MM.1S (cell line): Measurements from ENCODE around the gene LIPT1.

Experiments used
- DNase-seq: peaks from one replicate; pipeline ENCODE4 v3.0.0-alpha.2; 2015
- H2AFZ ChIP-seq: fragments of 300-600 bp; sonication (generic); 2 replicates; pipeline ENCODE4 v1.6.0; 2016; ENCODE audit warnings: antibody characterized with exemption, low read length
- H3F3A ChIP-seq: fragments of 300-600 bp; sonication (generic); 2 replicates; pipeline ENCODE4 v1.6.1; 2016; ENCODE audit warnings: mild to moderate bottlenecking, antibody characterized with exemption, low read length, moderate library complexity, mixed read lengths; ENCODE audit not compliant: insufficient read depth
- H3K27ac ChIP-seq: fragments of 300-600 bp; sonication (generic); 2 replicates; pipeline ENCODE4 v1.5.1; 2016; ENCODE audit warnings: mild to moderate bottlenecking, low read length
- H3K27me3 ChIP-seq: fragments of 300-600 bp; sonication (generic); replicated peaks from 2 replicates; pipeline ENCODE4 v1.6.0; 2016; ENCODE audit warnings: low read length; ENCODE audit not compliant: insufficient read depth
- H3K36me3 ChIP-seq: fragments of 300-600 bp; sonication (generic); replicated peaks from 2 replicates; pipeline ENCODE4 v1.6.1; 2016; ENCODE audit warnings: mild to moderate bottlenecking, low read length, mixed read lengths; ENCODE audit not compliant: insufficient read depth
- H3K4me1 ChIP-seq: fragments of 300-600 bp; sonication (generic); 2 replicates; pipeline ENCODE4 v1.6.1; 2016; ENCODE audit warnings: low read length, mixed read lengths
- H3K4me2 ChIP-seq: fragments of 300-600 bp; sonication (generic); 2 replicates; pipeline ENCODE4 v1.6.0; 2016; ENCODE audit warnings: low read depth, low read length
- H3K4me3 ChIP-seq: fragments of 300-600 bp; sonication (generic); 2 replicates; pipeline ENCODE4 v1.5.1; 2016; ENCODE audit warnings: low read length, mixed read lengths
- H3K79me2 ChIP-seq: fragments of 300-600 bp; sonication (generic); 2 replicates; pipeline ENCODE4 v1.6.1; 2016; ENCODE audit warnings: mixed run types, low read length, mixed read lengths
- H3K9ac ChIP-seq: fragments of 300-600 bp; sonication (generic); 2 replicates; pipeline ENCODE4 v1.6.1; 2016; ENCODE audit warnings: low read length, mixed read lengths
- H3K9me2 ChIP-seq: fragments of 300-600 bp; sonication (generic); replicated peaks from 2 replicates; pipeline ENCODE4 v1.6.1; 2016; ENCODE audit warnings: mild to moderate bottlenecking, low read length, mixed read lengths; ENCODE audit not compliant: insufficient read depth
- H3K9me3 ChIP-seq: fragments of 300-600 bp; sonication (generic); replicated peaks from 2 replicates; pipeline ENCODE4 v1.6.1; 2016; ENCODE audit warnings: mild to moderate bottlenecking, low read length, mixed read lengths; ENCODE audit not compliant: insufficient read depth
- H4K20me1 ChIP-seq: fragments of 300-600 bp; sonication (generic); 2 replicates; pipeline ENCODE4 v1.6.1; 2016; ENCODE audit warnings: mild to moderate bottlenecking, low read length, moderate library complexity, mixed read lengths; ENCODE audit not compliant: insufficient read depth
- EZH2 ChIP-seq: fragments of 300-600 bp; sonication (generic); optimal IDR thresholded peaks from 2 replicates; pipeline ENCODE3; 2017; ENCODE audit warnings: low read depth, mild to moderate bottlenecking, antibody characterized with exemption, low read length, mixed read lengths
- EZH2phosphoT487 ChIP-seq: fragments of 300-600 bp; sonication (generic); IDR thresholded peaks from 2 replicates; pipeline ENCODE4 v1.6.1; 2018; ENCODE audit warnings: antibody characterized with exemption, low read length
- TF ChIP-seq, protein P1 (sequence below): fragments of 300-600 bp; sonication (generic); IDR thresholded peaks from 2 replicates; pipeline ENCODE4 v1.5.1; 2016; ENCODE audit warnings: antibody characterized with exemption, low read length, mixed read lengths

The LIPT1 gene

GRCh38 chr2:99141110-99142108 lies 13.4 kb upstream of the LIPT1 start, which contains the start of gene C2orf15:
C2orf15 (plus strand) TSS chr2:99141707; CDS start chr2:99150559, 8,852 bp downstream.
- H3F3A ChIP-seq, result peaks cover 7% of the 10 kb centered on the region
- no peaks in the 10 kb centered on the region for H3K9me3 ChIP-seq
- H3K9ac ChIP-seq, result peak within 1 kb of the TSS; percentile 76
- peaks cover 5% of the 10 kb centered on the region for H3K4me1 ChIP-seq
- H4K20me1 ChIP-seq, result no peaks in the 10 kb centered on the region
- H3K36me3 ChIP-seq, result no peaks in the 10 kb centered on the region
- H3K9me2 ChIP-seq, result no peaks in the 10 kb centered on the region
- peak within 1 kb of the TSS; percentile 80 for H3K4me3 ChIP-seq
- peak within 1 kb of the TSS; percentile 95 for H2AFZ ChIP-seq
- H3K79me2 ChIP-seq, result no peaks in the 10 kb centered on the region
- TF ChIP-seq EZH2phosphoT487, result no peak
- TF ChIP-seq, protein P1, sequence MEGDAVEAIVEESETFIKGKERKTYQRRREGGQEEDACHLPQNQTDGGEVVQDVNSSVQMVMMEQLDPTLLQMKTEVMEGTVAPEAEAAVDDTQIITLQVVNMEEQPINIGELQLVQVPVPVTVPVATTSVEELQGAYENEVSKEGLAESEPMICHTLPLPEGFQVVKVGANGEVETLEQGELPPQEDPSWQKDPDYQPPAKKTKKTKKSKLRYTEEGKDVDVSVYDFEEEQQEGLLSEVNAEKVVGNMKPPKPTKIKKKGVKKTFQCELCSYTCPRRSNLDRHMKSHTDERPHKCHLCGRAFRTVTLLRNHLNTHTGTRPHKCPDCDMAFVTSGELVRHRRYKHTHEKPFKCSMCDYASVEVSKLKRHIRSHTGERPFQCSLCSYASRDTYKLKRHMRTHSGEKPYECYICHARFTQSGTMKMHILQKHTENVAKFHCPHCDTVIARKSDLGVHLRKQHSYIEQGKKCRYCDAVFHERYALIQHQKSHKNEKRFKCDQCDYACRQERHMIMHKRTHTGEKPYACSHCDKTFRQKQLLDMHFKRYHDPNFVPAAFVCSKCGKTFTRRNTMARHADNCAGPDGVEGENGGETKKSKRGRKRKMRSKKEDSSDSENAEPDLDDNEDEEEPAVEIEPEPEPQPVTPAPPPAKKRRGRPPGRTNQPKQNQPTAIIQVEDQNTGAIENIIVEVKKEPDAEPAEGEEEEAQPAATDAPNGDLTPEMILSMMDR, result no peak
- TF ChIP-seq EZH2, result no peak
- H3K27me3 ChIP-seq, result no peaks in the 10 kb centered on the region
- peak within 1 kb of the TSS; percentile 95 for H3K4me2 ChIP-seq
- DNase-seq, result peak; percentile 95
- H3K27ac ChIP-seq, result peak within 1 kb of the TSS; percentile 94

GRCh38 chr2:99150706-99151105 lies 4.1 kb upstream of the LIPT1 start:
- no peak for TF ChIP-seq EZH2phosphoT487
- TF ChIP-seq, protein P1, result no peak
- no peak for TF ChIP-seq EZH2
- H3K27ac ChIP-seq, result no peak overlapping the region
- no peak for DNase-seq
- no peaks in the 10 kb centered on the region for H4K20me1 ChIP-seq
- H3K9ac ChIP-seq, result no peak overlapping the region
- no peaks in the 10 kb centered on the region for H3K36me3 ChIP-seq
- no peaks in the 10 kb centered on the region for H3K27me3 ChIP-seq
- H3K79me2 ChIP-seq, result peaks cover 15% of the 10 kb centered on the region; the same call in 1 of the 2 replicates
- H3K4me3 ChIP-seq, result no peak overlapping the region
- H3K4me2 ChIP-seq, result no peak overlapping the region
- no peaks in the 10 kb centered on the region for H3K9me3 ChIP-seq
- H3K4me1 ChIP-seq, result peaks cover 11% of the 10 kb centered on the region
- no peak overlapping the region for H2AFZ ChIP-seq
- H3F3A ChIP-seq, result peaks cover 5% of the 10 kb centered on the region; the same call in 1 of the 2 replicates
- H3K9me2 ChIP-seq, result no peaks in the 10 kb centered on the region

DNA sequence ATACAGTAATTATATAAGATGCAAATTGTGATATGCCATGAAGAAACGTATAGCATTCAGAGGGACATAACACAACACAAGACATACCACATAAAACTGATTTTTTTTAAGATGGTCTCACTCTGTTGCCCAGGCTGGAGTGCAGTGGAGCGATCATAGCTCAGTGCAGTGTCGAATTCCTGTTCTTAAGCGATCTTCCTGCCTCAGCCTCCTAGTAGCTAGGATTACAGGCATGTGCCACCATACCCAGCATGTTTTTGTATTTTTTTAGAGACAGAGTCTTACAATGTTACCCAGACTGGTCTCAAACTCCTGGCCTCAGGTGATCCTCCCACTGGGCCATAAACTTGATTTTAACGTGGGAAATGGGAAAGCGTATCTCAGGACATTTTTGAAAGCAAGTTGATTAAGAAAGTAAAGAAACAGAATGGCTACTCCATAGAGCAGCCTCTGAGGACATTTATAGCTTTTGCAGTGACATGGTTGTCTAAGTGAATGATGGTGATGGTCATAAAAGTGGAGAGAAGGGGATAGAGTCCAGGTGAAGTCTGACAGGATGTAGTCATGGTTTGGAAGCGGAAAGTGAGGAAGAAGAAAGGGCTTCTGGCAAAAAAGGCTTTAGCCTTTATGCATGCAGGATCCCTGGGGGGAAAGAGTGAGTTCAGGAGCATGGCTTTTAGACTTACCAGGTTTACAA lies 2.4 kb upstream of the LIPT1 start:
- H3K9ac ChIP-seq, result no peak overlapping the region
- DNase-seq, result no peak
- no peaks in the 10 kb centered on the region for H3K27me3 ChIP-seq
- no peaks in the 10 kb centered on the region for H3K9me3 ChIP-seq
- no peak for TF ChIP-seq EZH2
- TF ChIP-seq, protein P1, result no peak
- no peak for TF ChIP-seq EZH2phosphoT487
- H3K4me3 ChIP-seq, result no peak overlapping the region
- H3K9me2 ChIP-seq, result no peaks in the 10 kb centered on the region
- H3F3A ChIP-seq, result peaks cover 5% of the 10 kb centered on the region; the same call in 1 of the 2 replicates
- peaks cover 14% of the 10 kb centered on the region for H3K4me1 ChIP-seq
- peaks cover 20% of the 10 kb centered on the region; the same call in 1 of the 2 replicates for H3K79me2 ChIP-seq
- H2AFZ ChIP-seq, result no peak overlapping the region
- no peaks in the 10 kb centered on the region for H3K36me3 ChIP-seq
- no peak overlapping the region for H3K4me2 ChIP-seq
- no peaks in the 10 kb centered on the region for H4K20me1 ChIP-seq
- no peak overlapping the region for H3K27ac ChIP-seq
